OCI-LY1 (cell line): ENCODE measurements around the gene LAMB3.

Source experiments
- H2AFZ ChIP-seq: fragments of 200-600 bp; sonication (generic), shearing (Covaris generic); 2 replicates; pipeline ENCODE4 v1.6.0; 2014; ENCODE audit warnings: antibody characterized with exemption, mild to moderate bottlenecking, low read length
- H3F3A ChIP-seq: fragments of 200-600 bp; sonication (generic), shearing (Covaris generic); 2 replicates; pipeline ENCODE4 v1.6.0; 2014; ENCODE audit warnings: mild to moderate bottlenecking, antibody characterized with exemption, low read length, moderate library complexity; ENCODE audit not compliant: insufficient read depth
- H3K27ac ChIP-seq: fragments of 200-600 bp; sonication (generic); 2 replicates; pipeline ENCODE4 v1.5.1; 2014; ENCODE audit warnings: low read length, mixed run types, mild to moderate bottlenecking, low read depth; ENCODE audit not compliant: poor library complexity, severe bottlenecking
- H3K27me3 ChIP-seq: fragments of 200-600 bp; sonication (generic); 2 replicates; pipeline ENCODE4 v1.6.0; 2014; ENCODE audit warnings: antibody characterized with exemption, mild to moderate bottlenecking, low read length, moderate library complexity; ENCODE audit not compliant: insufficient read depth
- H3K36me3 ChIP-seq: fragments of 200-600 bp; sonication (generic); 2 replicates; pipeline ENCODE4 v1.6.1; 2014; ENCODE audit warnings: mild to moderate bottlenecking, antibody characterized with exemption, low read length, moderate library complexity, mixed read lengths; ENCODE audit not compliant: insufficient read depth
- H3K4me1 ChIP-seq: fragments of 200-600 bp; sonication (generic); 2 replicates; pipeline ENCODE4 v1.5.1; 2014; ENCODE audit warnings: mild to moderate bottlenecking, low read length, moderate library complexity; ENCODE audit not compliant: insufficient read depth, severe bottlenecking
- H3K4me2 ChIP-seq: fragments of 200-600 bp; sonication (generic), shearing (Covaris generic); 2 replicates; pipeline ENCODE4 v1.6.1; 2014; ENCODE audit warnings: low read length
- H3K4me3 ChIP-seq: fragments of 200-600 bp; sonication (generic); 2 replicates; pipeline ENCODE4 v1.5.1; 2014; ENCODE audit warnings: low read length, low read depth, mild to moderate bottlenecking, mixed read lengths; ENCODE audit not compliant: poor library complexity, severe bottlenecking
- H3K79me2 ChIP-seq: fragments of 200-600 bp; shearing (Covaris generic); 2 replicates; pipeline ENCODE4 v1.6.1; 2016; ENCODE audit warnings: mixed run types, low read length, mixed read lengths; ENCODE audit not compliant: insufficient read depth
- H3K9ac ChIP-seq: fragments of 200-600 bp; sonication (generic), shearing (Covaris generic); 2 replicates; pipeline ENCODE4 v1.6.1; 2014; ENCODE audit warnings: mild to moderate bottlenecking, low read length, mixed read lengths
- H3K9me2 ChIP-seq: fragments of 200-600 bp; sonication (generic), shearing (Covaris generic); 2 replicates; pipeline ENCODE4 v1.6.1; 2014; ENCODE audit warnings: low read depth, mild to moderate bottlenecking, low read length, mixed read lengths
- H3K9me3 ChIP-seq: fragments of 200-600 bp; shearing (Covaris generic); 2 replicates; pipeline ENCODE4 v1.6.1; 2014; ENCODE audit warnings: low read length, mixed read lengths
- H4K20me1 ChIP-seq: fragments of 200-600 bp; sonication (generic), shearing (Covaris generic); 2 replicates; pipeline ENCODE4 v1.6.0; 2016; ENCODE audit warnings: mild to moderate bottlenecking, low read length; ENCODE audit not compliant: insufficient read depth
- CTCF ChIP-seq: fragments of 200-600 bp; sonication (generic), shearing (Covaris generic); IDR thresholded peaks from 2 replicates; pipeline ENCODE4 v1.5.1; 2017; ENCODE audit warnings: mild to moderate bottlenecking, antibody characterized with exemption, low read length, moderate library complexity, mixed read lengths
- EZH2 ChIP-seq: fragments of 200-600 bp; sonication (generic), shearing (Covaris generic); IDR thresholded peaks from 2 replicates; pipeline ENCODE4 v1.8.0; 2017; ENCODE audit warnings: borderline replicate concordance, mixed run types, mild to moderate bottlenecking, antibody characterized with exemption, low read length, moderate library complexity, mixed read lengths

The LAMB3 gene

GRCh38 chr1:209580577-209580976, 71.6 kb downstream of the LAMB3 start:
- no peak overlapping the region for H3K4me2 ChIP-seq
- H3K4me1 ChIP-seq, result no peaks in the 10 kb centered on the region
- no peaks in the 10 kb centered on the region for H3K9me3 ChIP-seq
- H3K9me2 ChIP-seq, result no peaks in the 10 kb centered on the region
- H3K27me3 ChIP-seq, result no peaks in the 10 kb centered on the region
- H3K4me3 ChIP-seq, result no peak overlapping the region
- no peak overlapping the region for H2AFZ ChIP-seq
- no peak for TF ChIP-seq EZH2
- no peak for TF ChIP-seq CTCF
- H3K27ac ChIP-seq, result no peak overlapping the region
- no peaks in the 10 kb centered on the region for H4K20me1 ChIP-seq
- H3K36me3 ChIP-seq, result no peaks in the 10 kb centered on the region
- H3K9ac ChIP-seq, result no peak overlapping the region
- no peaks in the 10 kb centered on the region for H3K79me2 ChIP-seq
- H3F3A ChIP-seq, result no peaks in the 10 kb centered on the region

- H3K36me3 ChIP-seq, result no peaks in the 10 kb centered on the region
- no peaks in the 10 kb centered on the region for H3K27me3 ChIP-seq
- no peaks in the 10 kb centered on the region for H3K9me3 ChIP-seq
- no peaks in the 10 kb centered on the region for H3F3A ChIP-seq
- H3K27ac ChIP-seq, result no peak overlapping the region
- no peaks in the 10 kb centered on the region for H3K4me1 ChIP-seq
- no peak overlapping the region for H2AFZ ChIP-seq
- no peak overlapping the region for H3K9ac ChIP-seq
- no peaks in the 10 kb centered on the region for H4K20me1 ChIP-seq
- H3K4me3 ChIP-seq, result no peak overlapping the region
- TF ChIP-seq CTCF, result no peak
- H3K79me2 ChIP-seq, result no peaks in the 10 kb centered on the region
- no peak overlapping the region for H3K4me2 ChIP-seq
- no peaks in the 10 kb centered on the region for H3K9me2 ChIP-seq
Observed at GRCh38 chr1:209577346-209577745, 74.9 kb downstream of the LAMB3 start.

GRCh38 chr1:209576392-209577197, 75.6 kb downstream of the LAMB3 start:
- H3K79me2 ChIP-seq, result no peaks in the 10 kb centered on the region
- TF ChIP-seq EZH2 (no peak), CTCF (peak; percentile 72)
- H3K4me2 ChIP-seq, result no peak overlapping the region
- H3K9me2 ChIP-seq, result no peaks in the 10 kb centered on the region
- no peak overlapping the region for H3K4me3 ChIP-seq
- no peaks in the 10 kb centered on the region for H3F3A ChIP-seq
- H3K9me3 ChIP-seq, result no peaks in the 10 kb centered on the region
- no peak overlapping the region for H3K27ac ChIP-seq
- no peaks in the 10 kb centered on the region for H3K27me3 ChIP-seq
- no peaks in the 10 kb centered on the region for H3K4me1 ChIP-seq
- H3K9ac ChIP-seq, result no peak overlapping the region
- no peak overlapping the region for H2AFZ ChIP-seq
- H4K20me1 ChIP-seq, result no peaks in the 10 kb centered on the region
- H3K36me3 ChIP-seq, result no peaks in the 10 kb centered on the region
